Neural cell (in vitro differentiated cells): ENCODE measurements around the gene MGAT4B. TPM values are rescaled to one million over a fixed set of nuclear protein-coding genes. Genes with fewer than 3 reads are reported as not detected.

ENCODE experiments used
- H2AFZ ChIP-seq: fragments of 200-600, 300-800 bp; sonication (generic), shearing (Covaris generic); 2 replicates; pipeline ENCODE4 v1.6.0; 2014; ENCODE audit warnings: low read depth, mild to moderate bottlenecking, antibody characterized with exemption, low read length, moderate library complexity
- H3F3A ChIP-seq: fragments of 200-600 bp; shearing (Covaris generic); 2 replicates; pipeline ENCODE4 v1.6.1; 2016; ENCODE audit warnings: mild to moderate bottlenecking, moderate library complexity, mixed read lengths, antibody characterized with exemption, low read length; ENCODE audit not compliant: insufficient read depth, poor library complexity, severe bottlenecking
- H3K27ac ChIP-seq: fragments of 200-600, 300-800 bp; sonication (generic), shearing (Covaris generic); 2 replicates; pipeline ENCODE4 v1.5.1; 2014; ENCODE audit warnings: mild to moderate bottlenecking, low read length, moderate library complexity
- H3K27me3 ChIP-seq: fragments of 300-800, 200-600 bp; sonication (generic), shearing (Covaris generic); 2 replicates; pipeline ENCODE4 v1.6.0; 2014; ENCODE audit warnings: mild to moderate bottlenecking, low read depth, low read length, moderate library complexity; ENCODE audit not compliant: insufficient read depth
- H3K36me3 ChIP-seq: fragments of 300-800, 200-600 bp; sonication (generic), shearing (Covaris generic); 2 replicates; pipeline ENCODE4 v1.5.1; 2014; ENCODE audit warnings: mild to moderate bottlenecking, antibody characterized with exemption, low read length, moderate library complexity; ENCODE audit not compliant: insufficient read depth
- H3K4me2 ChIP-seq: fragments of 300-800, 200-600 bp; sonication (generic), shearing (Covaris generic); 2 replicates; pipeline ENCODE4 v1.6.0; 2014; ENCODE audit warnings: mild to moderate bottlenecking, low read length
- H3K4me3 ChIP-seq: fragments of 300-800, 200-600 bp; sonication (generic), shearing (Covaris generic); 2 replicates; pipeline ENCODE4 v1.5.1; 2014; ENCODE audit warnings: mild to moderate bottlenecking, low read length, moderate library complexity
- H3K79me2 ChIP-seq: fragments of 200-600 bp; shearing (Covaris generic); replicated peaks from 2 replicates; pipeline ENCODE4 v1.6.0; 2014; ENCODE audit warnings: mild to moderate bottlenecking, low read length, moderate library complexity; ENCODE audit not compliant: insufficient read depth
- H3K9ac ChIP-seq: fragments of 300-800, 200-600 bp; sonication (generic), shearing (Covaris generic); 2 replicates; pipeline ENCODE4 v1.6.1; 2016; ENCODE audit warnings: mild to moderate bottlenecking, low read length, mixed read lengths
- H3K9me2 ChIP-seq: fragments of 200-600 bp; shearing (Covaris generic); 2 replicates; pipeline ENCODE4 v1.6.1; 2016; ENCODE audit warnings: mild to moderate bottlenecking, low read length, mixed read lengths; ENCODE audit not compliant: insufficient read depth
- H3K9me3 ChIP-seq: fragments of 200-600, 300-800 bp; sonication (generic), shearing (Covaris generic); 2 replicates; pipeline ENCODE4 v1.6.1; 2016; ENCODE audit warnings: mild to moderate bottlenecking, mixed run types, low read length, moderate library complexity, mixed read lengths
- H4K20me1 ChIP-seq: fragments of 200-600 bp; shearing (Covaris generic); 2 replicates; pipeline ENCODE4 v1.6.1; 2016; ENCODE audit warnings: mild to moderate bottlenecking, mixed run types; ENCODE audit not compliant: insufficient read depth
- EP300 ChIP-seq: fragments of 450-650 bp; conservative IDR thresholded peaks from 2 replicates; pipeline ENCODE4 v1.6.1; 2014; ENCODE audit warnings: antibody characterized with exemption, mild to moderate bottlenecking, moderate library complexity; ENCODE audit not compliant: poor library complexity, severe bottlenecking
- EZH2 ChIP-seq: fragments of 200-600, 300-800 bp; shearing (Covaris generic), sonication (generic); IDR thresholded peaks from 2 replicates; pipeline ENCODE4 v1.6.1; 2014; ENCODE audit warnings: antibody characterized with exemption, low read length, borderline replicate concordance, mild to moderate bottlenecking; ENCODE audit not compliant: insufficient read depth, poor library complexity, severe bottlenecking
- MXI1 ChIP-seq: fragments of 450-650 bp; conservative IDR thresholded peaks from 2 replicates; pipeline ENCODE4 v1.6.1; 2014; ENCODE audit warnings: antibody characterized with exemption, mild to moderate bottlenecking; ENCODE audit not compliant: poor library complexity, severe bottlenecking
- POLR2AphosphoS5 ChIP-seq: IDR thresholded peaks from 2 replicates; pipeline ENCODE4 v1.6.1; 2012
- RAD21 ChIP-seq: fragments of 450-650 bp; conservative IDR thresholded peaks from 2 replicates; pipeline ENCODE4 v1.6.1; 2014; ENCODE audit warnings: antibody characterized with exemption, mild to moderate bottlenecking, moderate library complexity
- REST ChIP-seq: IDR thresholded peaks from 2 replicates; pipeline ENCODE4 v1.6.1; 2012; ENCODE audit warnings: borderline replicate concordance
- SMC3 ChIP-seq: fragments of 450-650 bp; conservative IDR thresholded peaks from 2 replicates; pipeline ENCODE4 v1.6.1; 2014; ENCODE audit warnings: antibody characterized with exemption, mild to moderate bottlenecking, moderate library complexity; ENCODE audit not compliant: poor library complexity
- TAF1 ChIP-seq: IDR thresholded peaks from 2 replicates; pipeline ENCODE4 v1.6.1; 2012; ENCODE audit warnings: low read depth
- polyA plus RNA-seq: library from polyadenylated mRNA; depleted of rRNA; stranded (reverse); fragments of >200 nt; gene quantifications from 2 replicates; pipeline ENCODE4 v1.2.3, GENCODE V29; 2014
- TF ChIP-seq, protein P1 (sequence below): fragments of 450-650 bp; IDR thresholded peaks from 2 replicates; pipeline ENCODE4 v1.5.1; 2014; ENCODE audit warnings: antibody characterized with exemption, mild to moderate bottlenecking, moderate library complexity; ENCODE audit not compliant: poor library complexity, severe bottlenecking

MGAT4B gene
- polyA plus RNA-seq, 1 donor from 2014 or later: 70.6 TPM

DNA sequence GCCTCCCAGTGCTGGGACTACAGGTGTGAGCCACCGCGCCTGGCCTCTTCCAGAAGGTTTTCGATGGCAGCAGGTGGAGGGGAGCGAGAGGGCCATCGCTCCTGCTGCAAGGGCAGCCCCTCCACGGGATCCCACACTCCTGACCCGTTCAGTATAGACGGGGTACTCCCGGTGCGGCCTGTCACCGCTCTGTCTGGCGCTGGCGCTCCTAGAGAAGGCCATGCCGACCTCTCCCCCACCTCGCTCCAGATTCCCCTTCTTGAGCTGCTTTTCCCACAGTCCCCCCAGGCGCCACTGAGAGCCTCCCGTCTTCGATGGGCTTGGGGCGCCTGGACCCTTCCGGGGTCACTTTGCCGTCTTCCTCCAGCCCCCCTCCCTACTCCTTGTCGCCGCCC is 9.7 kb upstream of the MGAT4B start:
- Histone ChIP-seq H3K9ac (no peak overlapping the region), H3F3A (no peaks in the 10 kb centered on the region), H3K9me3 (no peaks in the 10 kb centered on the region), H3K4me3 (no peak overlapping the region), H3K9me2 (no peaks in the 10 kb centered on the region), H3K27ac (no peak overlapping the region), H3K36me3 (no peaks in the 10 kb centered on the region), H3K79me2 (no peaks in the 10 kb centered on the region), H3K27me3 (peaks cover 4% of the 10 kb centered on the region), H4K20me1 (no peaks in the 10 kb centered on the region), H3K4me2 (no peak overlapping the region), H2AFZ (no peak overlapping the region)
- TF ChIP-seq TAF1 (no peak), MXI1 (no peak), POLR2AphosphoS5 (no peak), SMC3 (no peak), EP300 (no peak), EZH2 (no peak), REST (no peak)
- TF ChIP-seq, protein P1, sequence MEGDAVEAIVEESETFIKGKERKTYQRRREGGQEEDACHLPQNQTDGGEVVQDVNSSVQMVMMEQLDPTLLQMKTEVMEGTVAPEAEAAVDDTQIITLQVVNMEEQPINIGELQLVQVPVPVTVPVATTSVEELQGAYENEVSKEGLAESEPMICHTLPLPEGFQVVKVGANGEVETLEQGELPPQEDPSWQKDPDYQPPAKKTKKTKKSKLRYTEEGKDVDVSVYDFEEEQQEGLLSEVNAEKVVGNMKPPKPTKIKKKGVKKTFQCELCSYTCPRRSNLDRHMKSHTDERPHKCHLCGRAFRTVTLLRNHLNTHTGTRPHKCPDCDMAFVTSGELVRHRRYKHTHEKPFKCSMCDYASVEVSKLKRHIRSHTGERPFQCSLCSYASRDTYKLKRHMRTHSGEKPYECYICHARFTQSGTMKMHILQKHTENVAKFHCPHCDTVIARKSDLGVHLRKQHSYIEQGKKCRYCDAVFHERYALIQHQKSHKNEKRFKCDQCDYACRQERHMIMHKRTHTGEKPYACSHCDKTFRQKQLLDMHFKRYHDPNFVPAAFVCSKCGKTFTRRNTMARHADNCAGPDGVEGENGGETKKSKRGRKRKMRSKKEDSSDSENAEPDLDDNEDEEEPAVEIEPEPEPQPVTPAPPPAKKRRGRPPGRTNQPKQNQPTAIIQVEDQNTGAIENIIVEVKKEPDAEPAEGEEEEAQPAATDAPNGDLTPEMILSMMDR: no peak

DNA sequence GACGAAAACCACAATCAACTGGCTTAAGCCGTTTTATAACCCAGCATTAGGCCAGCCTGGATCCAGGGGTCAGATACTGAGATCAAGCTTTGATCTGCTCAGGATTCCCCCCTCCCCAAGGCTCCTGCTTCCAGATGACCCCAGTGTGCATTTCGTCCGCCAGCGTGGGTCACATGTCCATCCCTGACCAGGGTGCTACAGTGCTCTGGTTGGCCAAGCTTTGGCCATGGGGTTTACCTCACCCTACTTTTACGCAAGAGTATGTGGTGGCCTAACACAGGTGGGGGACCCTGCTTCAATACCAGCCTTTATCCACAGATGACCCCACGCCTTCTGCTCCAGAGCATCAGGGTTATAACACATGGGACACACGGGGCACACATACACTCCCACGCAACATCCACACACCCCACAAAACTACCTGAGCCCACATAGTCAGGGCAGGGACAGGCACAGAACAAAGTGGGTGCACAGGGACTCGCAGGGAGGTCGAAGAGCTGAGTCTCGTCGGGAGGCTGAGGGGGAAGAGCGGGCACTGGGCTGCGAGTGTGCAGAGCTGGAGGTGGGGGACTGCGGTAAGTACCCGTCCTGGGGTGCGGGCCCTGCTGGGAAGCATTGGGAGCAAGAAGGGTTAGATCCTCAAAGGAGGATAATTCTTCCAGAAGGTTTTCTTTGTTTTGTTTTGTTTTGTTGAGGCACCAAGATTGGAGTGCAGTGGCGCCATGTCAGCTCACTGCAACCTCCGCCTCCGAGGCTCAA is 9.0 kb upstream of the MGAT4B start:
- H4K20me1 ChIP-seq: no peaks in the 10 kb centered on the region

More for the DNA sequence above, 9.0 kb upstream of the MGAT4B start:
- Histone ChIP-seq H2AFZ (no peak overlapping the region), H3K36me3 (no peaks in the 10 kb centered on the region), H3K4me2 (no peak overlapping the region), H3K79me2 (no peaks in the 10 kb centered on the region), H3F3A (no peaks in the 10 kb centered on the region), H3K9me2 (no peaks in the 10 kb centered on the region), H3K9ac (no peak overlapping the region), H3K27me3 (peaks cover 4% of the 10 kb centered on the region), H3K27ac (no peak overlapping the region), H3K4me3 (no peak overlapping the region), H3K9me3 (no peaks in the 10 kb centered on the region)
- no peak for TF ChIP-seq EZH2
- no peak for TF ChIP-seq EP300
- no peak for TF ChIP-seq TAF1
- no peak for TF ChIP-seq RAD21
- no peak for TF ChIP-seq POLR2AphosphoS5
- TF ChIP-seq SMC3: no peak
- TF ChIP-seq REST: no peak
- TF ChIP-seq MXI1: no peak
- TF ChIP-seq, protein P1: no peak
